KMS-11 (cell line): Measurements from ENCODE around the gene CCNB3.

Experiments
- H2AFZ ChIP-seq: fragments of 200-600 bp; sonication (generic); 2 replicates; pipeline ENCODE4 v1.6.1; 2016; ENCODE audit warnings: antibody characterized with exemption, mixed run types, low read depth
- H3K27ac ChIP-seq: fragments of 200-600 bp; sonication (generic); 2 replicates; pipeline ENCODE4 v1.6.1; 2016; ENCODE audit warnings: mild to moderate bottlenecking, mixed run types
- H3K27me3 ChIP-seq: fragments of 200-600 bp; sonication (generic); 2 replicates; pipeline ENCODE4 v1.6.1; 2017; ENCODE audit warnings: mild to moderate bottlenecking, low read depth, mixed run types, moderate library complexity; ENCODE audit not compliant: insufficient read depth
- H3K36me3 ChIP-seq: fragments of 200-600 bp; sonication (generic); 2 replicates; pipeline ENCODE4 v1.6.1; 2017; ENCODE audit warnings: mild to moderate bottlenecking, mixed run types; ENCODE audit not compliant: insufficient read depth
- H3K4me1 ChIP-seq: fragments of 200-600 bp; sonication (generic); 2 replicates; pipeline ENCODE4 v1.6.1; 2016; ENCODE audit warnings: mild to moderate bottlenecking, low read depth, mixed run types; ENCODE audit not compliant: poor library complexity, severe bottlenecking
- H3K4me2 ChIP-seq: fragments of 200-600 bp; sonication (generic); 2 replicates; pipeline ENCODE4 v1.7.0; 2016; ENCODE audit warnings: mild to moderate bottlenecking, mixed run types
- H3K4me3 ChIP-seq: fragments of 200-600 bp; sonication (generic); IDR thresholded peaks from 2 replicates; pipeline ENCODE4 v1.6.1; 2017; ENCODE audit warnings: low read depth, low read length, mixed read lengths; ENCODE audit not compliant: insufficient read depth
- H3K79me2 ChIP-seq: fragments of 200-600 bp; sonication (generic); 2 replicates; pipeline ENCODE4 v1.6.1; 2016; ENCODE audit warnings: low read depth, mixed run types; ENCODE audit not compliant: insufficient read depth
- H3K9ac ChIP-seq: fragments of 200-600 bp; sonication (generic); 2 replicates; pipeline ENCODE4 v1.6.1; 2016; ENCODE audit warnings: mild to moderate bottlenecking, mixed run types
- H4K20me1 ChIP-seq: fragments of 200-600 bp; sonication (generic); 2 replicates; pipeline ENCODE4 v1.6.1; 2016; ENCODE audit warnings: mild to moderate bottlenecking, mixed run types; ENCODE audit not compliant: insufficient read depth
- CTCF ChIP-seq: fragments of 200-600 bp; sonication (generic); conservative IDR thresholded peaks from 2 replicates; pipeline ENCODE4 v1.6.1; 2017; ENCODE audit warnings: low read depth, mild to moderate bottlenecking, antibody characterized with exemption, low read length, moderate library complexity, mixed read lengths

The CCNB3 gene

GRCh38 chrX:50372966-50373365 is 168.4 kb downstream of the CCNB3 start:
- TF ChIP-seq CTCF = no peak
- Histone ChIP-seq H4K20me1 (no peaks in the 10 kb centered on the region), H3K27ac (no peak overlapping the region), H3K27me3 (no peaks in the 10 kb centered on the region), H3K4me3 (no peak overlapping the region), H2AFZ (no peak overlapping the region), H3K79me2 (no peaks in the 10 kb centered on the region), H3K4me1 (no peaks in the 10 kb centered on the region), H3K9ac (no peak overlapping the region), H3K36me3 (no peaks in the 10 kb centered on the region), H3K4me2 (no peak overlapping the region)

GRCh38 chrX:50375481-50376267 is 171.1 kb downstream of the CCNB3 start:
- Histone ChIP-seq H3K4me1 (no peaks in the 10 kb centered on the region), H2AFZ (no peak overlapping the region), H3K27ac (no peak overlapping the region), H3K79me2 (no peaks in the 10 kb centered on the region), H3K36me3 (no peaks in the 10 kb centered on the region), H3K4me3 (no peak overlapping the region), H3K4me2 (no peak overlapping the region), H4K20me1 (no peaks in the 10 kb centered on the region), H3K9ac (no peak overlapping the region), H3K27me3 (no peaks in the 10 kb centered on the region)
- no peak for TF ChIP-seq CTCF

- Histone ChIP-seq H3K36me3 (no peaks in the 10 kb centered on the region), H3K4me3 (no peak overlapping the region), H3K4me1 (no peaks in the 10 kb centered on the region), H3K79me2 (no peaks in the 10 kb centered on the region), H4K20me1 (no peaks in the 10 kb centered on the region), H3K9ac (no peak overlapping the region), H2AFZ (no peak overlapping the region), H3K4me2 (no peak overlapping the region), H3K27ac (no peak overlapping the region), H3K27me3 (no peaks in the 10 kb centered on the region)
- no peak for TF ChIP-seq CTCF
These were observed 177.3 kb downstream of the CCNB3 start for GRCh38 chrX:50381729-50382415.

GRCh38 chrX:50386520-50386919 is 182.0 kb downstream of the CCNB3 start:
- Histone ChIP-seq H3K27ac (no peak overlapping the region), H3K36me3 (no peaks in the 10 kb centered on the region), H3K9ac (no peak overlapping the region), H3K4me3 (no peak overlapping the region), H3K4me2 (no peak overlapping the region), H3K79me2 (no peaks in the 10 kb centered on the region), H4K20me1 (no peaks in the 10 kb centered on the region), H2AFZ (no peak overlapping the region), H3K4me1 (no peaks in the 10 kb centered on the region), H3K27me3 (no peaks in the 10 kb centered on the region)
- TF ChIP-seq CTCF = no peak
